IMR-90 (cell line): ENCODE results near the gene VEGFA. TPM values are rescaled to one million over a fixed set of nuclear protein-coding genes. Genes with fewer than 3 reads are reported as not detected.

Source experiments
- ATAC-seq: fragments of 200-7000 bp; cut with Tn5 transposase; 2 replicates; pipeline ENCODE4 v1.9.1; 2020; ENCODE audit warnings: low read depth, mild to moderate bottlenecking, moderate library complexity
- BruUV-seq: library from RNA; stranded (reverse); fragments of 400-500 nt; replicated peaks from 2 replicates; lab custom pipeline; 2021; lab: Mats Ljungman, UMichigan
- CTCF ChIA-PET: fragments of 300-600 bp; formaldehyde crosslinking; extraction: SDS; loops from one replicate; lab custom pipeline; 2021; ENCODE audit warnings: antibody characterized with exemption; lab: Yijun Ruan, JAX
- POLR2A ChIA-PET: fragments of 300-600 bp; sonication (Branson Sonifier 250); formaldehyde crosslinking; loops from one replicate; lab custom pipeline; 2022; ENCODE audit warnings: antibody characterized with exemption; ENCODE audit not compliant: unreplicated experiment; lab: Charles Lee
- DNase-seq: peaks from one replicate; pipeline ENCODE4 v3.0.0; 2013
- H2AFZ ChIP-seq: replicated peaks from 2 replicates; pipeline ENCODE3; 2013; ENCODE audit warnings: low read length, mild to moderate bottlenecking; ENCODE audit not compliant: poor library complexity
- H2AK5ac ChIP-seq: 2 replicates; pipeline ENCODE4 v1.6.1; 2013; ENCODE audit warnings: low read depth, low read length, inconsistent platforms
- H2AK9ac ChIP-seq: replicated peaks from 2 replicates; pipeline ENCODE3; 2013; ENCODE audit warnings: mild to moderate bottlenecking, low read depth, low read length, moderate library complexity; ENCODE audit not compliant: poor library complexity
- H2BK120ac ChIP-seq: 2 replicates; pipeline ENCODE4 v1.6.1; 2013; ENCODE audit warnings: low read depth, low read length, inconsistent platforms
- H2BK15ac ChIP-seq: 3 replicates; pipeline ENCODE4 v1.6.1; 2013; ENCODE audit warnings: low read depth, low read length, inconsistent platforms
- H2BK20ac ChIP-seq: 2 replicates; pipeline ENCODE4 v1.6.1; 2013; ENCODE audit warnings: low read depth, mild to moderate bottlenecking, inconsistent platforms, low read length, moderate library complexity
- H2BK5ac ChIP-seq: 2 replicates; pipeline ENCODE4 v1.6.1; 2013; ENCODE audit warnings: mild to moderate bottlenecking, low read depth, low read length, inconsistent platforms; ENCODE audit not compliant: poor library complexity, severe bottlenecking
- H3K14ac ChIP-seq: replicated peaks from 2 replicates; pipeline ENCODE4 v1.6.1; 2013; ENCODE audit warnings: low read depth, low read length, inconsistent platforms
- H3K18ac ChIP-seq: 2 replicates; pipeline ENCODE4 v1.6.1; 2013; ENCODE audit warnings: low read depth, low read length, control low read depth
- H3K23ac ChIP-seq: 2 replicates; pipeline ENCODE4 v1.6.1; 2013; ENCODE audit warnings: low read depth, low read length, inconsistent platforms
- H3K27ac ChIP-seq: 2 replicates; pipeline ENCODE4 v1.5.1; 2013; ENCODE audit warnings: mild to moderate bottlenecking, control low read depth, low read length; ENCODE audit not compliant: insufficient read depth
- H3K27me3 ChIP-seq: 2 replicates; pipeline ENCODE4 v1.6.1; 2013; ENCODE audit warnings: low read length; ENCODE audit not compliant: control insufficient read depth, insufficient read depth
- H3K36me3 ChIP-seq: 2 replicates; pipeline ENCODE4 v1.6.1; 2013; ENCODE audit warnings: low read length, mixed read lengths; ENCODE audit not compliant: control insufficient read depth, insufficient read depth
- H3K4ac ChIP-seq: 2 replicates; pipeline ENCODE4 v1.6.1; 2013; ENCODE audit warnings: low read depth, low read length, inconsistent platforms
- H3K4me1 ChIP-seq: 2 replicates; pipeline ENCODE4 v1.6.1; 2013; ENCODE audit warnings: low read length, mixed read lengths; ENCODE audit not compliant: control insufficient read depth, insufficient read depth
- H3K4me2 ChIP-seq: 2 replicates; pipeline ENCODE4 v1.6.1; 2013; ENCODE audit warnings: low read depth, mild to moderate bottlenecking, control low read depth, low read length, moderate library complexity
- H3K4me3 ChIP-seq: 2 replicates; pipeline ENCODE4 v1.5.1; 2013; ENCODE audit warnings: low read depth, mild to moderate bottlenecking, control low read depth, low read length, moderate library complexity; ENCODE audit not compliant: insufficient read depth
- H3K56ac ChIP-seq: 2 replicates; pipeline ENCODE4 v1.6.1; 2013; ENCODE audit warnings: low read length, inconsistent platforms; ENCODE audit not compliant: insufficient read depth; ENCODE audit errors: extremely low read depth
- H3K79me1 ChIP-seq, 2 experiments: 2 replicates each; pipeline ENCODE4 v1.6.1; 2013; ENCODE audit warnings: low read length in 2 of 2, inconsistent platforms in 1 of 2, low read depth in 1 of 2
- H3K9ac ChIP-seq: 2 replicates; pipeline ENCODE4 v1.6.1; 2013; ENCODE audit warnings: low read depth, low read length, control low read depth
- H3K9me1 ChIP-seq: 2 replicates; pipeline ENCODE4 v1.6.1; 2013; ENCODE audit warnings: low read length, inconsistent platforms; ENCODE audit not compliant: insufficient read depth
- H3K9me3 ChIP-seq: 2 replicates; pipeline ENCODE4 v1.6.1; 2013; ENCODE audit warnings: low read length; ENCODE audit not compliant: control insufficient read depth, insufficient read depth
- H4K20me1 ChIP-seq: 2 replicates; pipeline ENCODE4 v1.6.1; 2013; ENCODE audit warnings: low read length, inconsistent platforms; ENCODE audit not compliant: insufficient read depth
- H4K5ac ChIP-seq: 2 replicates; pipeline ENCODE4 v1.6.1; 2013; ENCODE audit warnings: mild to moderate bottlenecking, low read depth, low read length, control low read depth
- H4K8ac ChIP-seq, 2 experiments: 2 replicates each; pipeline ENCODE4 v1.6.1; 2013; ENCODE audit warnings: low read depth in 2 of 2, low read length in 2 of 2, control low read depth in 1 of 2, inconsistent platforms in 1 of 2
- H4K91ac ChIP-seq: 2 replicates; pipeline ENCODE4 v1.6.1; 2013; ENCODE audit warnings: low read depth, low read length, inconsistent platforms; ENCODE audit not compliant: insufficient read depth
- BHLHE40 ChIP-seq: fragments of 150-350 bp; IDR thresholded peaks from 2 replicates; pipeline ENCODE4 v1.6.1; 2016; ENCODE audit warnings: mild to moderate bottlenecking, low read depth, low read length
- CEBPB ChIP-seq: IDR thresholded peaks from 2 replicates; pipeline ENCODE4 v1.6.1; 2012; ENCODE audit warnings: low read depth, low read length, improper control_type of control experiment
- CHD1 ChIP-seq: IDR thresholded peaks from 2 replicates; pipeline ENCODE4 v1.6.1; 2012; ENCODE audit warnings: low read depth, low read length, improper control_type of control experiment
- CTCF ChIP-seq: conservative IDR thresholded peaks from 2 replicates; pipeline ENCODE4 v1.5.1; 2012; ENCODE audit warnings: mild to moderate bottlenecking, low read depth, low read length, improper control_type of control experiment
- ELK1 ChIP-seq: fragments of 150-350 bp; IDR thresholded peaks from 2 replicates; pipeline ENCODE4 v1.6.1; 2016; ENCODE audit warnings: low read depth, mild to moderate bottlenecking, low read length, moderate library complexity, borderline replicate concordance
- FOS ChIP-seq: fragments of 150-350 bp; IDR thresholded peaks from 2 replicates; pipeline ENCODE4 v1.6.1; 2016; ENCODE audit warnings: low read depth, low read length
- MAFK ChIP-seq: IDR thresholded peaks from 2 replicates; pipeline ENCODE4 v1.6.1; 2012; ENCODE audit warnings: low read depth, low read length, improper control_type of control experiment
- MAZ ChIP-seq: IDR thresholded peaks from 2 replicates; pipeline ENCODE4 v1.6.1; 2012; ENCODE audit warnings: low read depth, mild to moderate bottlenecking, low read length, improper control_type of control experiment, moderate library complexity, borderline replicate concordance
- MXI1 ChIP-seq: IDR thresholded peaks from 2 replicates; pipeline ENCODE4 v1.6.1; 2012; ENCODE audit warnings: low read depth, mild to moderate bottlenecking, low read length, moderate library complexity, borderline replicate concordance
- NFE2L2 ChIP-seq: fragments of 150-350 bp; IDR thresholded peaks from 2 replicates; pipeline ENCODE4 v1.6.1; 2016; ENCODE audit warnings: low read depth, mild to moderate bottlenecking, low read length
- POLR2A ChIP-seq: IDR thresholded peaks from 2 replicates; pipeline ENCODE4 v1.6.1; 2012; ENCODE audit warnings: mild to moderate bottlenecking, low read depth, low read length
- RAD21 ChIP-seq: IDR thresholded peaks from 2 replicates; pipeline ENCODE4 v1.6.1; 2012; ENCODE audit warnings: low read length, improper control_type of control experiment
- RCOR1 ChIP-seq: IDR thresholded peaks from 2 replicates; pipeline ENCODE4 v1.6.1; 2012; ENCODE audit warnings: mild to moderate bottlenecking, low read length, improper control_type of control experiment; ENCODE audit not compliant: insufficient replicate concordance
- RFX5 ChIP-seq: IDR thresholded peaks from 2 replicates; pipeline ENCODE4 v1.8.0; 2012; ENCODE audit warnings: low read depth, mild to moderate bottlenecking, low read length, moderate library complexity
- SMC3 ChIP-seq: fragments of 150-350 bp; IDR thresholded peaks from 2 replicates; pipeline ENCODE4 v1.6.1; 2016; ENCODE audit warnings: low read depth, mild to moderate bottlenecking, antibody characterized with exemption, low read length, moderate library complexity
- USF2 ChIP-seq: fragments of 150-350 bp; IDR thresholded peaks from 2 replicates; pipeline ENCODE4 v1.6.1; 2017; ENCODE audit warnings: mild to moderate bottlenecking, antibody characterized with exemption, low read length, low read depth
- WGBS, 2 experiments: methylation state at CpG; one replicate each; pipeline versions ENCODE4 v1.1.5 to v1.1.7; 2013; ENCODE audit warnings: missing lambda C conversion rate in 2 of 2; ENCODE audit not compliant: insufficient read length in 1 of 2; ENCODE audit errors: extremely low coverage in 2 of 2; 5-methylcytosine and 5-hydroxymethylcytosine counted together
- dilution Hi-C: fragments of 300-500 bp; cut with HindIII; formaldehyde crosslinking; loops from one replicate; pipeline ENCODE4 v1.14.3; 2018; ENCODE audit warnings: low sequenced_read_pairs; ENCODE audit not compliant: unreplicated experiment
- in situ Hi-C: fragments of 300-500 bp; cut with MboI; formaldehyde crosslinking; loops from 3 replicates; pipeline ENCODE4 v1.14.3; 2019; ENCODE audit warnings: low sequenced_read_pairs, inconsistent platforms, mixed read lengths
- intact Hi-C: fragments of 100-400 bp; cut with micrococcal nuclease; formaldehyde crosslinking; loops from 2 replicates; pipeline ENCODE4 v1.10.0; 2022
- polyA plus RNA-seq, 3 experiments: library from polyadenylated mRNA; depleted of rRNA; stranded (reverse); fragments of >200 nt; gene quantifications; 2 replicates each; pipeline ENCODE4 v1.2.3, GENCODE V29; 2012; ENCODE audit warnings: low replicate concordance in 1 of 3
- total RNA-seq: library from RNA; depleted of rRNA; stranded (reverse); fragments of >200 nt; gene quantifications from 2 replicates; pipeline ENCODE4 v1.2.3, GENCODE V29; 2012

The VEGFA gene
- total and polyA plus RNA-seq, 2 of the 4 experiments (the other 2 are of a cell fraction) = 190 to 234 TPM

GRCh38 chr6:43780293-43780692, 10.3 kb downstream of the VEGFA start:
- H3K56ac ChIP-seq = no peak overlapping the region
- no peak overlapping the region for H3K4ac ChIP-seq
- no peak overlapping the region for H4K91ac ChIP-seq
- no peak overlapping the region for H3K14ac ChIP-seq
- no peak overlapping the region for H3K4me3 ChIP-seq
- POLR2A ChIA-PET = no interaction called here
- intact Hi-C loops = no loop called here
- H3K18ac ChIP-seq = no peak overlapping the region
- no peak overlapping the region for H2AK9ac ChIP-seq
- no peak overlapping the region for H2BK120ac ChIP-seq
- in situ Hi-C loops = no loop called here
- no peak overlapping the region for H3K27ac ChIP-seq
- H3K9ac ChIP-seq = no peak overlapping the region
- no peak overlapping the region for H2AK5ac ChIP-seq
- TF ChIP-seq RCOR1 = no peak
- TF ChIP-seq POLR2A = no peak
- TF ChIP-seq CHD1 = no peak
- TF ChIP-seq CEBPB = no peak
- no peak for TF ChIP-seq ELK1
- TF ChIP-seq USF2 = no peak
- no peak for TF ChIP-seq NFE2L2
- TF ChIP-seq RAD21 = no peak
- TF ChIP-seq SMC3 = no peak
- TF ChIP-seq MAFK = no peak
- TF ChIP-seq FOS = no peak
- no peak for TF ChIP-seq CTCF
- no peak for TF ChIP-seq MXI1
- no peak for TF ChIP-seq RFX5
- TF ChIP-seq MAZ = no peak
- TF ChIP-seq BHLHE40 = no peak
- H2AFZ ChIP-seq = no peak overlapping the region
- no peak overlapping the region for H2BK15ac ChIP-seq
- H3K79me1 ChIP-seq = peaks cover 61 to 88% of the 10 kb centered on the region in 2 experiments
- no peak overlapping the region for H3K23ac ChIP-seq
- H3K4me2 ChIP-seq = no peak overlapping the region
- no peaks in the 10 kb centered on the region for H3K27me3 ChIP-seq
- peaks cover 22% of the 10 kb centered on the region for H3K9me1 ChIP-seq
- H4K20me1 ChIP-seq = peaks cover 98% of the 10 kb centered on the region
- no peak overlapping the region for H2BK5ac ChIP-seq
- WGBS, 2 experiments = 89% methylated on average over 5 of the region's 13 CpGs; no CpG with 5 or more reads in 1 of the 2 experiments
- H3K36me3 ChIP-seq = peaks cover 97% of the 10 kb centered on the region
- H4K5ac ChIP-seq = no peak overlapping the region
- no peak for DNase-seq
- peaks cover 11% of the 10 kb centered on the region for H3K4me1 ChIP-seq
- CTCF ChIA-PET = no interaction called here
- no peaks in the 10 kb centered on the region for H3K9me3 ChIP-seq
- ATAC-seq = no peak
- no peak overlapping the region for H2BK20ac ChIP-seq
- dilution Hi-C loops = no loop called here
- BruUV-seq = no TSS peak
- no peak overlapping the region for H4K8ac ChIP-seq
